HT-29 (cell line): ENCODE results near the gene DNAH8. TPM values are rescaled to one million over a fixed set of nuclear protein-coding genes. Genes with fewer than 3 reads are reported as not detected.
"Not testable (repeated sequence)": the region's sequence is repeated elsewhere in the genome, so short reads cannot be mapped to it uniquely, and the experiment has no call there.

ENCODE experiments used
- DNase-seq: peaks from one replicate; pipeline ENCODE4 v3.0.0-alpha.2; 2015; ENCODE audit warnings: low spot score
- total RNA-seq: library from RNA; depleted of rRNA; stranded (reverse); fragments of >200 nt; shearing (Covaris generic); gene quantifications from 2 replicates; pipeline ENCODE4 v1.2.3, GENCODE V29; 2014

DNAH8 gene
- total RNA-seq, 1 experiment from 2014 or later: not detected

GRCh38 chr6:38837101-38837500, 122.0 kb downstream of the DNAH8 start:
- no peak for DNase-seq

- no peak for DNase-seq
These were observed 128.7 kb downstream of the DNAH8 start for GRCh38 chr6:38843798-38844197.

- no peak for DNase-seq
These were observed 130.8 kb downstream of the DNAH8 start for GRCh38 chr6:38845931-38846330.

- DNase-seq: no peak
These were observed 131.2 kb downstream of the DNAH8 start for GRCh38 chr6:38846361-38846760.

GRCh38 chr6:38846844-38847243, 131.7 kb downstream of the DNAH8 start:
- peak; percentile 38 for DNase-seq

- no peak for DNase-seq
These were observed 132.4 kb downstream of the DNAH8 start for GRCh38 chr6:38847497-38847896.

- no peak for DNase-seq
These were observed 133.6 kb downstream of the DNAH8 start for GRCh38 chr6:38848760-38849159.

- no peak for DNase-seq
These were observed 137.1 kb downstream of the DNAH8 start for GRCh38 chr6:38852215-38852614.

- DNase-seq: no peak
These were observed 138.1 kb downstream of the DNAH8 start for GRCh38 chr6:38853236-38853635.

GRCh38 chr6:38856492-38856891, 141.4 kb downstream of the DNAH8 start:
- no peak for DNase-seq

GRCh38 chr6:38857815-38858214, 142.7 kb downstream of the DNAH8 start:
- DNase-seq: no peak

GRCh38 chr6:38860041-38860440, 144.9 kb downstream of the DNAH8 start:
- no peak for DNase-seq

- no peak for DNase-seq
These were observed 146.9 kb downstream of the DNAH8 start for GRCh38 chr6:38861926-38862401.

- DNase-seq: no peak
These were observed 150.5 kb downstream of the DNAH8 start for GRCh38 chr6:38865521-38866174.

- no peak for DNase-seq
These were observed 152.6 kb downstream of the DNAH8 start for GRCh38 chr6:38867726-38868125.

- peak; percentile 77 for DNase-seq
These were observed 156.8 kb downstream of the DNAH8 start for GRCh38 chr6:38871741-38872568.

GRCh38 chr6:38873001-38873400, 157.9 kb downstream of the DNAH8 start:
- no peak for DNase-seq

GRCh38 chr6:38873816-38874215, 158.7 kb downstream of the DNAH8 start:
- not testable (repeated sequence) for DNase-seq

- DNase-seq: no peak
These were observed 161.4 kb downstream of the DNAH8 start for GRCh38 chr6:38876475-38876874.

GRCh38 chr6:38877721-38878120, 162.6 kb downstream of the DNAH8 start:
- DNase-seq: no peak

- no peak for DNase-seq
These were observed 167.0 kb downstream of the DNAH8 start for GRCh38 chr6:38882157-38882556.

- no peak for DNase-seq
These were observed 182.4 kb downstream of the DNAH8 start for GRCh38 chr6:38897507-38897906.
